Measurements from ENCODE around the gene SDF4.

DNA sequence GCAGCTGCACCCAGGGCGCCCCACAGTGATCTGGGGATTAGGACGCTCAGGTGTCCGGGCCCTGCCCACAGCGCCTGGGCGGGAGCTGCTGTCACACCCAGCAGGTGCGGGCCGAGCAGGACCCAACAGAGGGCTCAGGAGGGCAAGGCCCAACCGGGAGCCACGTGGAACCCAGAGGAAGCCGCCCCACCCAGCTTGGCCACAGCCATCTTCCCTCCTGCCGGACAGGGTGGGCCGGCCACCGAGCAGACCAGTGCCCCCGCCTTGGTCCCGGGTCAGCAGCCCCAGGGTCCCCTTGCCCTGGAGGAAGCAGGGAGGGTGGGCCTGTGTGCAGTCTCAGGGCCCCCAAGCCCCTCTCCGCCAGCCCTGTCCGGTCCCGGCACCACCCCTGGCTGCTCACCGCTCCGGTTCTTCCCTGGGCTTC, 64.4 kb downstream of the SDF4 start:
- no peak for TF ChIP-seq MAFK (IDR thresholded peaks at IDR 0.05; ENCODE audit: low read depth, low read length)
- no peak for TF ChIP-seq FOS (IDR thresholded peaks at IDR 0.05; ENCODE audit: low read depth, low read length)
- no peak for TF ChIP-seq CTCF (conservative IDR thresholded peaks at IDR 0.05; ENCODE audit: low read depth, low read length)
- no peak for TF ChIP-seq POLR2A (IDR thresholded peaks at IDR 0.05; ENCODE audit: low read depth, low read length)
- no peak for TF ChIP-seq ELK1 (IDR thresholded peaks at IDR 0.05; ENCODE audit: borderline replicate concordance, low read depth, low read length)
- no peak for TF ChIP-seq NFE2L2 (IDR thresholded peaks at IDR 0.05; ENCODE audit: low read depth, low read length)
- TF ChIP-seq SMC3 (IDR thresholded peaks at IDR 0.05; ENCODE audit: low read depth, low read length) = no peak
- no peak for TF ChIP-seq MXI1 (IDR thresholded peaks at IDR 0.05; ENCODE audit: borderline replicate concordance, low read depth, low read length)

All from IMR-90 (cell line).